T-cell (primary cell): Measurements from ENCODE around the gene NR0B2. TPM values are rescaled to one million over a fixed set of nuclear protein-coding genes. Genes with fewer than 3 reads are reported as not detected.
"Not testable (repeated sequence)": the region's sequence is repeated elsewhere in the genome, so short reads cannot be mapped to it uniquely, and the experiment has no call there.

ENCODE experiments used
- ATAC-seq, 4 experiments: fragments of 200-7000 bp in 3 of 4; fragments of 150-1000 bp in 1 of 4; cut with Tn5 transposase; replicated peaks in 1 of 4; 1 replicate in 3 of 4; 2 replicates in 1 of 4; pipeline ENCODE4 v1.10.0; 2021; ENCODE audit warnings: moderate library complexity in 3 of 4, mild to moderate bottlenecking in 2 of 4, moderate number of reproducible peaks in 1 of 4
- CTCF ChIA-PET, 2 donors: fragments of 300-600 bp; sonication (Branson Sonifier 250); formaldehyde crosslinking; loops; one replicate each; lab custom pipeline; 2022; ENCODE audit warnings: antibody characterized with exemption in 2 of 2; lab: Charles Lee
- POLR2A ChIA-PET, 2 donors: fragments of 300-600 bp; sonication (Branson Sonifier 250); formaldehyde crosslinking; loops; one replicate each; lab custom pipeline; 2022; ENCODE audit warnings: antibody characterized with exemption in 2 of 2; lab: Charles Lee
- DNase-seq, 35 experiments: peaks; one replicate each; pipeline versions ENCODE4 v3.0.0 to v3.0.0-alpha.2; 2013 to 2023
- H3K27ac ChIP-seq: one replicate; pipeline ENCODE4 v1.5.1; 2013; ENCODE audit warnings: low read length
- H3K27me3 ChIP-seq, 2 experiments: replicated peaks in 1 of 2; 1 replicate in 1 of 2; 2 replicates in 1 of 2; pipeline versions ENCODE4 v1.6.1 to v1.7.0; 2013; ENCODE audit warnings: low read length in 1 of 2, mixed read lengths in 1 of 2; ENCODE audit not compliant: control insufficient read depth in 2 of 2, insufficient read depth in 2 of 2; ENCODE audit errors: extremely low read depth in 1 of 2
- H3K36me3 ChIP-seq, 2 donors: 1 replicate in 1 of 2; 2 replicates in 1 of 2; pipeline versions ENCODE4 v1.6.1 to v1.7.0; 2013; ENCODE audit warnings: low read length in 1 of 2; ENCODE audit not compliant: control insufficient read depth in 2 of 2, insufficient read depth in 1 of 2; ENCODE audit errors: extremely low read depth in 1 of 2
- H3K4me1 ChIP-seq, 2 experiments: 1 replicate in 1 of 2; 2 replicates in 1 of 2; pipeline versions ENCODE4 v1.6.1 to v1.7.0; 2013; ENCODE audit warnings: low read length in 2 of 2, mixed read lengths in 1 of 2; ENCODE audit not compliant: insufficient read depth in 2 of 2, control insufficient read depth in 1 of 2; ENCODE audit errors: extremely low read depth in 1 of 2
- H3K4me3 ChIP-seq, 2 donors: 1 replicate in 1 of 2; 2 replicates in 1 of 2; pipeline versions ENCODE4 v1.5.1 to v1.7.0; 2013; ENCODE audit warnings: mild to moderate bottlenecking in 2 of 2, low read length in 1 of 2, moderate library complexity in 1 of 2; ENCODE audit not compliant: control insufficient read depth in 1 of 2; ENCODE audit errors: extremely low read depth in 1 of 2
- H3K9me3 ChIP-seq: 2 replicates; pipeline ENCODE4 v1.7.0; 2013
- H3K27ac Mint-ChIP-seq, 2 donors: one replicate each; pipeline ENCODE4 v1.8.0; 2020 to 2021; ENCODE audit warnings: mild to moderate bottlenecking in 2 of 2, mixed read lengths in 2 of 2
- H3K27me3 Mint-ChIP-seq, 2 donors: one replicate each; pipeline ENCODE4 v1.8.0; 2021 to 2022; ENCODE audit warnings: mixed read lengths in 2 of 2
- H3K36me3 Mint-ChIP-seq: one replicate; pipeline ENCODE4 v1.8.0; 2021; ENCODE audit warnings: mixed read lengths
- H3K4me1 Mint-ChIP-seq, 3 donors: one replicate each; pipeline ENCODE4 v1.8.0; 2020 to 2022; ENCODE audit warnings: mixed read lengths in 3 of 3, mild to moderate bottlenecking in 1 of 3
- H3K4me3 Mint-ChIP-seq, 3 donors: one replicate each; pipeline ENCODE4 v1.8.0; 2020 to 2022; ENCODE audit warnings: mild to moderate bottlenecking in 3 of 3, mixed read lengths in 3 of 3, moderate library complexity in 3 of 3
- H3K9me3 Mint-ChIP-seq, 3 donors: one replicate each; pipeline ENCODE4 v1.8.0; 2020 to 2022; ENCODE audit warnings: mixed read lengths in 3 of 3
- WGBS: methylation state at CpG from one replicate; pipeline ENCODE4 v1.1.5; 2013; ENCODE audit warnings: missing lambda C conversion rate; ENCODE audit not compliant: insufficient coverage; 5-methylcytosine and 5-hydroxymethylcytosine counted together
- total RNA-seq, 35 experiments: library from RNA in 6 of 35; stranded (reverse) in 6 of 35; fragments of 120-200 nt in 1 of 35; gene quantifications; one replicate each; pipeline versions ENCODE4 v1.2.1 to v1.2.4 and lab custom pipeline; 2013 to 2026

Gene NR0B2
- total RNA-seq, 5 donors from 2014 or later (not counting 1 experiment from before 2014, with no cell fraction given), result not detected

- ChIA-PET POLR2A (no interaction called here), CTCF (interaction anchor here in 1 of 2 donors (0.5 kb wide), 1 partner anchor 362 kb away, joined by 3 read pairs; no protein-coding TSS in a partner anchor)
- Histone ChIP-seq H3K4me3 (no peak overlapping the region), H3K9me3 (no peaks in the 10 kb centered on the region), H3K36me3 (peaks cover 14 to 26% of the 10 kb centered on the region in 2 donors), H3K27me3 (no peaks in the 10 kb centered on the region), H3K4me1 (no peaks in the 10 kb centered on the region), H3K27ac (no peak overlapping the region)
- ATAC-seq (no peak), DNase-seq (no peak)
- WGBS, result 67% methylated on average over 3 of the region's 3 CpGs
- H3K4me3 Mint-ChIP-seq, result no peak overlapping the region
- no peak overlapping the region for H3K27ac Mint-ChIP-seq
- H3K36me3 Mint-ChIP-seq, result peaks cover 46% of the 10 kb centered on the region
- no peaks in the 10 kb centered on the region for H3K4me1 Mint-ChIP-seq
- no peaks in the 10 kb centered on the region for H3K27me3 Mint-ChIP-seq
- no peaks in the 10 kb centered on the region for H3K9me3 Mint-ChIP-seq
Observed at GRCh38 chr1:26949926-26950319, 36.1 kb upstream of the NR0B2 start.

GRCh38 chr1:26949266-26949925, 35.6 kb upstream of the NR0B2 start:
- no peaks in the 10 kb centered on the region for H3K4me1 Mint-ChIP-seq
- POLR2A ChIA-PET, result no interaction called here
- H3K4me1 ChIP-seq, result no peaks in the 10 kb centered on the region
- no peaks in the 10 kb centered on the region for H3K9me3 ChIP-seq
- no peak overlapping the region for H3K27ac Mint-ChIP-seq
- no peaks in the 10 kb centered on the region for H3K27me3 ChIP-seq
- peaks cover 14 to 30% of the 10 kb centered on the region in 2 donors for H3K36me3 ChIP-seq
- no peak overlapping the region for H3K27ac ChIP-seq
- WGBS, result 89% methylated on average over 1 of the region's 1 CpG
- ATAC-seq, result no peak
- CTCF ChIA-PET, result no interaction called here
- peaks cover 48% of the 10 kb centered on the region for H3K36me3 Mint-ChIP-seq
- H3K27me3 Mint-ChIP-seq, result no peaks in the 10 kb centered on the region
- DNase-seq, result no peak
- H3K4me3 ChIP-seq, result no peak overlapping the region
- no peaks in the 10 kb centered on the region for H3K9me3 Mint-ChIP-seq
- no peak overlapping the region for H3K4me3 Mint-ChIP-seq

GRCh38 chr1:26948725-26949057, 34.9 kb upstream of the NR0B2 start:
- 91% methylated on average over 6 of the region's 16 CpGs for WGBS
- ATAC-seq, POLR2A ChIA-PET, H3K9me3 Mint-ChIP-seq, H3K27ac ChIP-seq, DNase-seq, H3K27ac Mint-ChIP-seq, H3K4me1 ChIP-seq, H3K4me3 Mint-ChIP-seq, H3K4me3 ChIP-seq, H3K4me1 Mint-ChIP-seq, CTCF ChIA-PET, H3K27me3 ChIP-seq, H3K27me3 Mint-ChIP-seq, H3K9me3 ChIP-seq: not testable (repeated sequence)
- peaks cover 46% of the 10 kb centered on the region for H3K36me3 Mint-ChIP-seq
- H3K36me3 ChIP-seq, result peaks cover 14 to 37% of the 10 kb centered on the region in 2 donors

GRCh38 chr1:26946270-26946669, 32.5 kb upstream of the NR0B2 start:
- Histone ChIP-seq H3K4me3 (no peak overlapping the region), H3K27ac (no peak overlapping the region), H3K9me3 (no peaks in the 10 kb centered on the region), H3K27me3 (no peaks in the 10 kb centered on the region), H3K4me1 (no peaks in the 10 kb centered on the region), H3K36me3 (peaks cover 14 to 57% of the 10 kb centered on the region in 2 donors)
- DNase-seq (no peak), ATAC-seq (no peak)
- H3K27me3 Mint-ChIP-seq, result no peaks in the 10 kb centered on the region
- no peaks in the 10 kb centered on the region for H3K4me1 Mint-ChIP-seq
- WGBS, result 93% methylated on average over 2 of the region's 4 CpGs
- no peak overlapping the region for H3K27ac Mint-ChIP-seq
- H3K9me3 Mint-ChIP-seq, result no peaks in the 10 kb centered on the region
- ChIA-PET POLR2A (no interaction called here), CTCF (interaction anchor here in 1 of 2 donors (0.6 kb wide), 1 partner anchor 75 kb away, joined by 3 read pairs; no protein-coding TSS in a partner anchor)
- H3K4me3 Mint-ChIP-seq, result no peak overlapping the region
- H3K36me3 Mint-ChIP-seq, result peaks cover 48% of the 10 kb centered on the region

GRCh38 chr1:26945728-26946127, 32.0 kb upstream of the NR0B2 start:
- CTCF ChIA-PET, result interaction anchor here in 1 of 2 donors (0.6 kb wide), 1 partner anchor 75 kb away, joined by 3 read pairs; no protein-coding TSS in a partner anchor
- WGBS, result 99% methylated on average over 8 of the region's 8 CpGs

GRCh38 chr1:26945138-26945537, 31.4 kb upstream of the NR0B2 start:
- ChIA-PET CTCF (no interaction called here), POLR2A (no interaction called here)
- no peak for ATAC-seq
- Histone ChIP-seq H3K27ac (no peak overlapping the region), H3K4me3 (no peak overlapping the region), H3K4me1 (no peaks in the 10 kb centered on the region), H3K27me3 (no peaks in the 10 kb centered on the region), H3K9me3 (no peaks in the 10 kb centered on the region), H3K36me3 (peaks cover 14 to 60% of the 10 kb centered on the region in 2 donors)
- H3K4me3 Mint-ChIP-seq, result no peak overlapping the region
- no peaks in the 10 kb centered on the region for H3K27me3 Mint-ChIP-seq
- no peaks in the 10 kb centered on the region for H3K4me1 Mint-ChIP-seq
- no peaks in the 10 kb centered on the region for H3K9me3 Mint-ChIP-seq
- H3K27ac Mint-ChIP-seq, result no peak overlapping the region
- peaks cover 43% of the 10 kb centered on the region for H3K36me3 Mint-ChIP-seq
- DNase-seq, result no peak
- 92% methylated on average over 2 of the region's 2 CpGs for WGBS

More at GRCh38 chr1:26945728-26946127, 32.0 kb upstream of the NR0B2 start:
- Histone ChIP-seq H3K36me3 (peaks cover 14 to 60% of the 10 kb centered on the region in 2 donors), H3K27me3 (no peaks in the 10 kb centered on the region), H3K9me3 (no peaks in the 10 kb centered on the region), H3K4me1 (no peaks in the 10 kb centered on the region), H3K27ac (no peak overlapping the region), H3K4me3 (no peak overlapping the region)
- Mint-ChIP-seq H3K27me3 (no peaks in the 10 kb centered on the region), H3K4me3 (no peak overlapping the region), H3K36me3 (peaks cover 46% of the 10 kb centered on the region), H3K9me3 (no peaks in the 10 kb centered on the region), H3K27ac (no peak overlapping the region), H3K4me1 (no peaks in the 10 kb centered on the region)
- POLR2A ChIA-PET, result no interaction called here
- no peak for DNase-seq
- ATAC-seq, result no peak
